ENCODE results near the gene NCKAP5.

DNA sequence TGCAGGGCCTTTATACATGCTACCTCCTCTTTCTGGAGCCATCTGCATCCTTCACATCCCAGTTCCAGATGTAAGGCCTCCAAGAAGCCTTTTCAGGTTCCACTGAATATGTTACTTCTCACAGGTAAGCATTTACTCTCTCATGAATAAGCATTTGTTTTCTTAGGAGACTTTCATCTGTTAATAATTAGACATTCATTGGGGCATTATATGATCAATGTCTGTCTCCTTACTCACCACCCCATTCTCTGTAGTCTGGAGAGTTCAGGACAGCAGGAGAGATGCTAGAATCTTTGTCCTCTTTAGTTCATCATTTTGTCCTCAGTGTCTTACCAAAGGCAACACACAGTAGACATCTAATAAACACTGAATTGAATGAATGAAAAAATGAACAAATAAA lies 185.7 kb downstream of the NCKAP5 start:
- no peak for TF ChIP-seq POLR2A (IDR thresholded peaks at IDR 0.05)
- TF ChIP-seq, protein P1, sequence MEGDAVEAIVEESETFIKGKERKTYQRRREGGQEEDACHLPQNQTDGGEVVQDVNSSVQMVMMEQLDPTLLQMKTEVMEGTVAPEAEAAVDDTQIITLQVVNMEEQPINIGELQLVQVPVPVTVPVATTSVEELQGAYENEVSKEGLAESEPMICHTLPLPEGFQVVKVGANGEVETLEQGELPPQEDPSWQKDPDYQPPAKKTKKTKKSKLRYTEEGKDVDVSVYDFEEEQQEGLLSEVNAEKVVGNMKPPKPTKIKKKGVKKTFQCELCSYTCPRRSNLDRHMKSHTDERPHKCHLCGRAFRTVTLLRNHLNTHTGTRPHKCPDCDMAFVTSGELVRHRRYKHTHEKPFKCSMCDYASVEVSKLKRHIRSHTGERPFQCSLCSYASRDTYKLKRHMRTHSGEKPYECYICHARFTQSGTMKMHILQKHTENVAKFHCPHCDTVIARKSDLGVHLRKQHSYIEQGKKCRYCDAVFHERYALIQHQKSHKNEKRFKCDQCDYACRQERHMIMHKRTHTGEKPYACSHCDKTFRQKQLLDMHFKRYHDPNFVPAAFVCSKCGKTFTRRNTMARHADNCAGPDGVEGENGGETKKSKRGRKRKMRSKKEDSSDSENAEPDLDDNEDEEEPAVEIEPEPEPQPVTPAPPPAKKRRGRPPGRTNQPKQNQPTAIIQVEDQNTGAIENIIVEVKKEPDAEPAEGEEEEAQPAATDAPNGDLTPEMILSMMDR (IDR thresholded peaks at IDR 0.05), result no peak
